MG63 (cell line): ENCODE results near the gene PRAMEF17. TPM values are rescaled to one million over a fixed set of nuclear protein-coding genes. Genes with fewer than 3 reads are reported as not detected.
"Not testable (repeated sequence)": the region's sequence is repeated elsewhere in the genome, so short reads cannot be mapped to it uniquely, and the experiment has no call there.

ENCODE experiments used
- DNase-seq: peaks from one replicate; pipeline ENCODE4 v3.0.0-alpha.2; 2020
- H3K27me3 ChIP-seq: fragments of 250-450 bp; sonication (Bioruptor Pico); 2 replicates; pipeline ENCODE4 v1.5.1; 2020; ENCODE audit warnings: mild to moderate bottlenecking, moderate library complexity
- H3K36me3 ChIP-seq: fragments of 250-450 bp; sonication (Bioruptor Pico); 2 replicates; pipeline ENCODE4 v1.5.1; 2020; ENCODE audit warnings: mild to moderate bottlenecking, moderate library complexity
- H3K4me3 ChIP-seq: fragments of 250-450 bp; sonication (Bioruptor Pico); 2 replicates; pipeline ENCODE4 v1.5.1; 2020; ENCODE audit warnings: mild to moderate bottlenecking, moderate library complexity
- H3K9me3 ChIP-seq: fragments of 250-450 bp; sonication (Bioruptor Pico); 2 replicates; pipeline ENCODE4 v1.5.1; 2020; ENCODE audit warnings: mild to moderate bottlenecking, moderate library complexity
- total RNA-seq: library from RNA; depleted of rRNA; stranded (reverse); fragments of >200 nt; shearing (Covaris generic); gene quantifications from 2 replicates; pipeline ENCODE4 v1.2.3, GENCODE V29; 2014; ENCODE audit warnings: low replicate concordance; rRNA removed

Gene PRAMEF17
- total RNA-seq = not detected in 2 replicates

GRCh38 chr1:13389332-13389731 is at the start of gene PRAMEF17:
TSS of gene PRAMEF17 (plus strand) at chr1:13389632. CDS start at chr1:13389658, 26 bp downstream.
- H3K36me3 ChIP-seq, DNase-seq, H3K27me3 ChIP-seq, H3K4me3 ChIP-seq, H3K9me3 ChIP-seq: not testable (repeated sequence)

DNA sequence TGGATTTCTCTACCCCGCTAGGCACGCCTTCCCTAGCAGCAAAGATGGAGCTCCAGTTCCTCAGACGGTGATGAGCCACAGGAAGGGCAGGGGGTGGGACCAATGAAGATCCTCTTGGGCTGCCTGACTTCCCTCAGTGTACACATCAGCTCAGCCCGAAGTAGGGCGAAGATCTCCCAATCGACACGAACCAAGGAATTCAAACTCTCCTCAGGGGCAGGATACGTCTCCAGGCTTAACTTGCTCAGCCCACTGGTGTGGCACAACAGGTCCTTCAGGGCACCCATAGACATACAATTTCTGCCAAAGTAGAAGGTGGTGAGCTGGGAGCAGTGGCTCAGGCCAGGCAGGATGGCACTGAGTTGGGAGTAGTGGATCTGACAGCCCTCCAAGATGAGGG is 46.9 kb upstream of the PRAMEF17 start:
- H3K9me3 ChIP-seq, H3K36me3 ChIP-seq, H3K27me3 ChIP-seq, DNase-seq, H3K4me3 ChIP-seq: not testable (repeated sequence)

DNA sequence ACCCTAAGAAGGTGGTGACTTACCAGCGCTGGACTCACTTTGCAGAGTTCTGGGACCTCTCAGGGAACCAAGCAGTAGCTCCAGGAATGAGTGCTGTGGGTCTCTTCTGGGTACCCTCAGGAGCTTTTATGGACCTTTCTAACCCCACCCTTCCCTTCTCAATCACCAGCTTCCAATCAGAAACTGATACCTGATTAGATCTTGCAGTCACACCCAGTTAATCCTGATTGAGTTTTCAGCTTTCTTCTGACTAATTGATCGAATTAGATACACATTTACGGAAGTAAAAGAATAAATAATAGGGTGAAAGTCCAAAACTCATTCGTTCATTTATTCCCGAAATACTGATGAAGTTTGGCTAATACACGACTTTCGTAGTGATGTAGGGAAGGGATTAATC is 42.4 kb upstream of the PRAMEF17 start, which contains the start of gene PRAMEF14:
Gene PRAMEF14, minus strand, starts transcription at position 101 of the 400 bp plus-strand sequence. CDS start 1,820 bp downstream, outside the sequence.
- H3K4me3 ChIP-seq, H3K9me3 ChIP-seq, H3K27me3 ChIP-seq, DNase-seq, H3K36me3 ChIP-seq: not testable (repeated sequence)

GRCh38 chr1:13353476-13353875 is 36.0 kb upstream of the PRAMEF17 start:
- H3K36me3 ChIP-seq, H3K4me3 ChIP-seq, H3K27me3 ChIP-seq, H3K9me3 ChIP-seq: not testable (repeated sequence)
- DNase-seq = peak; percentile 4

GRCh38 chr1:13354475-13354874 is 35.0 kb upstream of the PRAMEF17 start:
- not testable (repeated sequence) for H3K9me3 ChIP-seq, DNase-seq, H3K27me3 ChIP-seq, H3K4me3 ChIP-seq, H3K36me3 ChIP-seq

DNA sequence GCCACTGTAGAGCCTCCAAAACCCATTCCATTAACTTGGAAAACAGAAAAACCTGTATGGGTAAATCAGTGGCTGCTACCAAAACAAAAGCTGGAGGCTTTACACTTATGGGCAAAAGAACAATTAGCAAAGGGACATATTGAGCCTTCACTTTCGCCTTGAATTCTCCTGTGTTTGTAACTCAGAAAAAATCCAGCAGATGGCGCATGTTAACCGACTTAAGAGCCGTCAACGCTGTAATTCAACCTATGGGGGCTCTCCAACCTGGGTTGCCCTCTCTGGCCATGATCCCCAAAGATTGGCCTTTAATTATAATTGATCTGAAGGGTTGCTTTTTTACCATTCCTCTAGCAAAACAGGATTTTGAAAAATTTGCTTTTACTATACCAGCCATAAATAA is 32.7 kb upstream of the PRAMEF17 start:
- not testable (repeated sequence) for H3K9me3 ChIP-seq, H3K36me3 ChIP-seq, H3K4me3 ChIP-seq, H3K27me3 ChIP-seq
- peak; percentile 5 for DNase-seq

DNA sequence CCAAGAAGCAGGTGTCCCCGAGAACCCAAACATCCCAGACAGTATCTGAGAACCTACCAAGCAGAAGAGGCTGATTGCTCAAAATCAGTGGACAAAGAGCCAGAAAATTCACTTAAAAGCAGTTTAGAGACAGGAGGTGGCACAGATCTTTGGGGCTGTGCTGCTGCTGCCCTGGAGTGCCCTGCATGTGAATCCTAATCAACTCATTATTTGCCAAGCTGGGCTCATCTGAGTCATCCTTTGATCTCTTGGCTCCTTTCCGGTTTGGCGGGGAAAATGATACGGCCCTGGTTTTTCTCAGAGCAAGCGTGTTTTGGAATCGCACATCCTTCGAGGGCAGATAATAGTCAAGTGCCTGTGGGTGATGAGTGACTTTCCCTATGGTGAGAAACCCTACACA is 27.1 kb upstream of the PRAMEF17 start:
- DNase-seq, H3K9me3 ChIP-seq, H3K4me3 ChIP-seq, H3K36me3 ChIP-seq, H3K27me3 ChIP-seq: not testable (repeated sequence)

DNA sequence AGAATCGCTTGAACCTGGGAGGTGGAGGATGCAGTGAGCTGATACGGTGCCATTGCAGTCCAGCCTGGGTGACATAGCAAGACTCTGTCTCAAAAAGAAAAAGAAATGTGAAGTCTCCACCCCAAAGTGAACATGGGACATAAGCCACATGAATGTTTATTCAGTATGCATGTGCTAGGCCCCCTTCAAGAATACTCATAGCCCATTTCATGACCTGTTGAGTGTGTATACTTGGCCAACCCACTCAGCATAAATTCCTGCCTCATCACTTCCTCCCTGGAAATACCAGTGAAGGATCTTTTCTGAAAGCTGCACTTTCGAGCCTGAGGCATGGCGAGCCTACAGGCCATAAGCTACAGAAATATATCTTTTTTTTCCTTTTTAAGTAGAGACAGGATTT is 24.5 kb upstream of the PRAMEF17 start:
- not testable (repeated sequence) for H3K4me3 ChIP-seq, DNase-seq, H3K9me3 ChIP-seq, H3K27me3 ChIP-seq, H3K36me3 ChIP-seq

- H3K4me3 ChIP-seq, DNase-seq, H3K27me3 ChIP-seq, H3K36me3 ChIP-seq, H3K9me3 ChIP-seq: not testable (repeated sequence)
Measured at GRCh38 chr1:13366536-13366935, 22.9 kb upstream of the PRAMEF17 start.

- H3K4me3 ChIP-seq, H3K9me3 ChIP-seq, H3K27me3 ChIP-seq, H3K36me3 ChIP-seq: not testable (repeated sequence)
- DNase-seq = peak; percentile 7
Measured at GRCh38 chr1:13368544-13368943, 20.9 kb upstream of the PRAMEF17 start.

- not testable (repeated sequence) for H3K36me3 ChIP-seq, DNase-seq, H3K9me3 ChIP-seq, H3K4me3 ChIP-seq, H3K27me3 ChIP-seq
Measured at GRCh38 chr1:13378983-13379382, 10.4 kb upstream of the PRAMEF17 start.

DNA sequence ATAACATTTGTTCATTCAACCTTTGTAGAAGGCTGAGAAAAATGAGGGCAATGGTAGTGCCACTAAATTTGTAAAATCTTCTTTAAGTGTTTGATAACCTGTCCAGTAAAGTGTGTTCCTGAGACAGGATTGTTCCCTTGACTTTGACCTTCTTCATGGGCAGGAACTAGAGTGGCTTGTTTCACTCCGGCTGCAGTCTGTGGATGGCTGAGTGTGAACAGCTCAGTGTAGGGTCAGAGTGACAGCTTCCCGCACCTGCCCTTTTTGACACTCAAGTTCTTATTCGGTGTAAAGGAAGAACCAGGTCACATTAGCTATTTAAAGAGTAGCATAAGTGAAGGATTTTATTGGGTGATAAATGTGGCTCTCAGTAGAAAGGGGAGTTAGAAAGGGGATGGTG is 9.1 kb upstream of the PRAMEF17 start:
- not testable (repeated sequence) for H3K4me3 ChIP-seq, DNase-seq, H3K9me3 ChIP-seq, H3K27me3 ChIP-seq, H3K36me3 ChIP-seq

GRCh38 chr1:13393004-13393403 is 3.6 kb downstream of the PRAMEF17 start:
- not testable (repeated sequence) for H3K9me3 ChIP-seq, H3K4me3 ChIP-seq, DNase-seq, H3K27me3 ChIP-seq, H3K36me3 ChIP-seq

GRCh38 chr1:13394761-13395160 is 5.3 kb downstream of the PRAMEF17 start:
- not testable (repeated sequence) for H3K27me3 ChIP-seq, H3K36me3 ChIP-seq, H3K9me3 ChIP-seq, DNase-seq, H3K4me3 ChIP-seq

- H3K27me3 ChIP-seq, H3K9me3 ChIP-seq, DNase-seq, H3K36me3 ChIP-seq, H3K4me3 ChIP-seq: not testable (repeated sequence)
Measured at GRCh38 chr1:13395311-13395710, 5.9 kb downstream of the PRAMEF17 start.

DNA sequence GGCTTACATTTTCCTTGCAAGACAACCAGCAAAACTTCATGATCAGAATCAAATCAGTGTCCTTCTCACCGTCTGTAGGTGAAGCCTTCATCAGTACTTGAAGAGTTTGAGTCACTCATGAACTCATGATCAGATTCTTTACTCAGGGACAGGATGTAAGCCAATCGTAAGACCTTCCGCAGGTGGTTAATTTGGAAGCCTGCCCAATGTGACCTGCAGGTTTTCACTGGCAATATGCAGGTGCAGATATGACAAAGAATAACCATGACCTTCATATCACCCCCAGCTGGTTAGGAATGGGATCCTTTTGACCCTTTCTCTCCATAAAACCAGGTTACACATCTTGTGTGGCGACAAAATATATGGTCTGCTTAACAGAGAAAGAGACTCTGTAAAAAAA is 18.4 kb downstream of the PRAMEF17 start:
- H3K9me3 ChIP-seq = no peaks in the 10 kb centered on the region
- no peak for DNase-seq
- H3K4me3 ChIP-seq = no peak overlapping the region
- H3K36me3 ChIP-seq = no peaks in the 10 kb centered on the region
- no peaks in the 10 kb centered on the region for H3K27me3 ChIP-seq

GRCh38 chr1:13410150-13410549 is 20.7 kb downstream of the PRAMEF17 start, which contains the start of gene PRAMEF20:
TSS of gene PRAMEF20 (plus strand) at chr1:13410450. CDS start at chr1:13416355, 5,905 bp downstream.
- H3K27me3 ChIP-seq, DNase-seq, H3K9me3 ChIP-seq, H3K36me3 ChIP-seq, H3K4me3 ChIP-seq: not testable (repeated sequence)

GRCh38 chr1:13430495-13430894 is 41.1 kb downstream of the PRAMEF17 start:
- Histone ChIP-seq H3K4me3 (no peak overlapping the region), H3K9me3 (no peaks in the 10 kb centered on the region), H3K27me3 (no peaks in the 10 kb centered on the region), H3K36me3 (no peaks in the 10 kb centered on the region)
- DNase-seq = no peak

DNA sequence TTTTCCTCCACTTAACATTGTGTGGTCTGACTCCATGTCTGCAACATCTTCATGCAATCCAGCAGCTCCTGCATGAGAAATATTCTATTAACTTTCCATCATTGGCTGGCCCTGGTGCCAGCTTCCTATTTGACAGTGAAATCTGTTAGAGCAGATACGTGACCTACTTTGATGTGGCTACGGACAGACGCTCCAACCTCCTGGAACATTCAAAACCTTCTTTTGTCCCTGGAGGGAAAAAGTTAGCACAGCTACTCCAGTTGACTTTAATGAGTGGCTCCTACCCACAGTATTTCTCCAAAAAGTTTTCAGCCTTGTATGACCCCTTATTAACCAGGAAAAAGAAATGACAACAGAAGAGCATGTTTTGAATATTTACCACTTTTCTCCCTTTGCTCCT is 42.8 kb downstream of the PRAMEF17 start:
- Histone ChIP-seq H3K4me3 (no peak overlapping the region), H3K9me3 (no peaks in the 10 kb centered on the region), H3K27me3 (no peaks in the 10 kb centered on the region), H3K36me3 (no peaks in the 10 kb centered on the region)
- DNase-seq = no peak
